ENCODE data around the gene AUTS2.

- no peak for TF ChIP-seq FOXK2 (IDR thresholded peaks at IDR 0.05)
- no peak for TF ChIP-seq HDGF (IDR thresholded peaks at IDR 0.05; ENCODE audit: borderline replicate concordance)
- no peak for TF ChIP-seq SUZ12 (IDR thresholded peaks at IDR 0.05)
These were observed 245.4 kb downstream of the AUTS2 start for GRCh38 chr7:69843653-69844052.
